ENCODE results near the gene CNDP2. TPM values are rescaled to one million over a fixed set of nuclear protein-coding genes. Genes with fewer than 3 reads are reported as not detected.
"Not testable (repeated sequence)": the region's sequence is repeated elsewhere in the genome, so short reads cannot be mapped to it uniquely, and the experiment has no call there.

Gene CNDP2
- total RNA-seq, 4 donors from 2014 or later: 31.1 to 52.5 (median 42.9) TPM

DNA sequence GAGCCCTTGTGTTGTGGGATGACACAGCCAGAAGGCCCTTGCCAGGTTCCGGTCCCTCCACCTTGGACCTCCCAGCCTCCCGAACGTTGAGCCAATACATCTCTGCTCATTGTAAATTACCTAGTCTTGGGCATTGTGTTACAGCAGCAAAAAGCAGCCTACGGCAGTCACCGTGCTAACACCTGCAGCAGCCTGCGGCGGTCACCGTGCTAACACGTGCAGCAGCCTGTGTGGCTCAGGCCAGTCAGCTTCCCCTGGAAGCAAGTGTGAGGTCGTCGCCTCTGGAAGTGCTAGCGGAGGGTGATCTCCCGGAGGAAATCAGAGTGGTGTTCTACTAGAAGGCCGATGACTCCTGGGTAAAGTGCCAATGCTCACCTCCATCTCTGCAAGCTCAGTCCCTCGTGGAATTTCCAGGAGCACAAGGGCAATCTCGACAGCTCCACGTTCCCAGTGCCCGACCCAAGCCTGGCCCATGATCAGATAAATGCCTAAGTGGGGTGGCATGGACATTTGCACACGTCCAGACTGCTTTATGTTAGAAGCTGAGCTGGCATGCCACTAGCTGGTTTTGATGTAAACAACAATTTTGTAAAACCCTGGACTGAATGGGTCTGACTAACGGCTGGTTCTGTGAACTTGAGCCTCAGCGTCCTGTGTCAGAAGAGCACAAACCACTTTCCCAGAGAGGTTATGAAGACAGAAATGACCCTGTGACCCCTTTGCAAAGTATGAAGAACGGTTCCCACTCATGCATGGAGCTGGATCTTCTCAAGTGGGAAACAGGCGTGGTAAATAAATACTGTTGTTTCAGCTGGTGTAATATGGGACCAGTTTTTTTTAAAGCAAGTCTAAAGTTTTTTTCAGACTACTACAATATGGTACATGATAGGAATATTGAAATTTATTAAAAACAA, 26.7 kb downstream of the CNDP2 start:
- H3K36me3 ChIP-seq: peaks cover 27 to 48% (median 39%) of the 10 kb centered on the region in 4 donors
- intact Hi-C loops (cut with DNase I): no loop called here
- TF ChIP-seq, protein P1, sequence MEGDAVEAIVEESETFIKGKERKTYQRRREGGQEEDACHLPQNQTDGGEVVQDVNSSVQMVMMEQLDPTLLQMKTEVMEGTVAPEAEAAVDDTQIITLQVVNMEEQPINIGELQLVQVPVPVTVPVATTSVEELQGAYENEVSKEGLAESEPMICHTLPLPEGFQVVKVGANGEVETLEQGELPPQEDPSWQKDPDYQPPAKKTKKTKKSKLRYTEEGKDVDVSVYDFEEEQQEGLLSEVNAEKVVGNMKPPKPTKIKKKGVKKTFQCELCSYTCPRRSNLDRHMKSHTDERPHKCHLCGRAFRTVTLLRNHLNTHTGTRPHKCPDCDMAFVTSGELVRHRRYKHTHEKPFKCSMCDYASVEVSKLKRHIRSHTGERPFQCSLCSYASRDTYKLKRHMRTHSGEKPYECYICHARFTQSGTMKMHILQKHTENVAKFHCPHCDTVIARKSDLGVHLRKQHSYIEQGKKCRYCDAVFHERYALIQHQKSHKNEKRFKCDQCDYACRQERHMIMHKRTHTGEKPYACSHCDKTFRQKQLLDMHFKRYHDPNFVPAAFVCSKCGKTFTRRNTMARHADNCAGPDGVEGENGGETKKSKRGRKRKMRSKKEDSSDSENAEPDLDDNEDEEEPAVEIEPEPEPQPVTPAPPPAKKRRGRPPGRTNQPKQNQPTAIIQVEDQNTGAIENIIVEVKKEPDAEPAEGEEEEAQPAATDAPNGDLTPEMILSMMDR (IDR thresholded peaks at IDR 0.05): no peak
- TF ChIP-seq POLR2AphosphoS5 (IDR thresholded peaks at IDR 0.05) (no peak), EP300 (IDR thresholded peaks at IDR 0.05) (no peak), POLR2A (IDR thresholded peaks at IDR 0.05; ENCODE audit: low read depth) (no peak)
- H3K27me3 ChIP-seq: no peaks in the 10 kb centered on the region
- peaks cover 0 to 10% (median 4%) of the 10 kb centered on the region in 4 donors for H3K4me1 ChIP-seq
- H3K9me3 ChIP-seq: no peaks in the 10 kb centered on the region
- H3K4me3 ChIP-seq: no peak overlapping the region
- DNase-seq (ENCODE audit: extremely low spot score): no peak
- H3K27ac ChIP-seq (replicated peaks in 1 of 4): no peak overlapping the region
- 83% methylated on average over 23 of the region's 23 CpGs for WGBS

DNA sequence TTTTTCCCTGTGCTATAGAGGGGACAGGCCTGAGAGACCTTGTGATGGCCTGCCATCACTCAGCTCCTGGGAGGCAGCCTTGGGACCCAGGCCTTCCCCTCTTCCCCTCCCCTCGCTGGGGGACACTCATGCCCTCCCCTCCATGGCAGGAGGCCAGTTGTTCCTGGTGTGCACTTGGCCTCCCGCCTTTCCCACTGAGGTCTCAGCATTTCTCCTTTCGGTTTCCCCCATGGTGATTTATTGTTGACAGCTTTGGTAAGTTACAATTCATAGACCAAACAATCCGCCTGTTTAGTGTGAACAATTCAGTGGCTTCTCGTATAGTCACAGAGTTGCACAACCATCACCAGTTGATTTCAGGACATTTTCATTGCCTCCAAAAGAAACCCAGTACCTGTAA, 27.9 kb downstream of the CNDP2 start:
- DNase-seq (ENCODE audit: extremely low spot score): no peak
- WGBS: 60% methylated on average over 5 of the region's 5 CpGs
- no peaks in the 10 kb centered on the region for H3K27me3 ChIP-seq
- peaks cover 0 to 10% (median 4%) of the 10 kb centered on the region in 4 donors for H3K4me1 ChIP-seq
- no peak overlapping the region for H3K4me3 ChIP-seq
- no peaks in the 10 kb centered on the region for H3K9me3 ChIP-seq
- intact Hi-C loops (cut with DNase I): no loop called here
- H3K27ac ChIP-seq (replicated peaks in 1 of 4): peak overlapping the region in 2 of 4 donors; percentile 15 to 17
- TF ChIP-seq POLR2A (IDR thresholded peaks at IDR 0.05; ENCODE audit: low read depth) (no peak), POLR2AphosphoS5 (IDR thresholded peaks at IDR 0.05) (no peak), EP300 (IDR thresholded peaks at IDR 0.05) (no peak)
- TF ChIP-seq, protein P1 (IDR thresholded peaks at IDR 0.05): no peak
- peaks cover 18 to 36% (median 27%) of the 10 kb centered on the region in 4 donors for H3K36me3 ChIP-seq

DNA sequence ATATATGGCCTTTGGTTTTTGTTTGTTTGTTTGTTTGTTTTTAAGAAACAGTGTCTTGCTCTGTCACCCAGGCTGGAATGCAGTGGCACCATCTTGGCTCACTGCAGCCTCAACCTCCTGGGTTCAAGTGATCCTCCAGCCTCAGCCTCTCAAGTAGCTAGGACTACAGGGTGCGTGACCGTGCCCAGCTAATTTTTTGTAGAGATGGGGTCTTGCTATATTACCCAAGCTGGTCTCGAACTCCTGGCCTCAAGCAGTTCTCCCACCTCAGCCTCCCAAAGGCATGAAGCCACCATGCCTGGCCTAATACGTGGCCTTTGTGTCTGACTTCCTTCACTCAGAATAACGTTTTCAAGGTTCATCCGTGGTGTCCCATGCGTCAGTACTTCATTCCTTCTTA, 28.8 kb downstream of the CNDP2 start:
- peaks cover 11 to 28% (median 19%) of the 10 kb centered on the region in 4 donors for H3K36me3 ChIP-seq
- DNase-seq (ENCODE audit: extremely low spot score); H3K9me3 ChIP-seq; intact Hi-C loops (cut with DNase I); H3K4me3 ChIP-seq; H3K27ac ChIP-seq (replicated peaks in 1 of 4); H3K27me3 ChIP-seq; H3K4me1 ChIP-seq: not testable (repeated sequence)
- WGBS: 95% methylated on average over 7 of the region's 7 CpGs

DNA sequence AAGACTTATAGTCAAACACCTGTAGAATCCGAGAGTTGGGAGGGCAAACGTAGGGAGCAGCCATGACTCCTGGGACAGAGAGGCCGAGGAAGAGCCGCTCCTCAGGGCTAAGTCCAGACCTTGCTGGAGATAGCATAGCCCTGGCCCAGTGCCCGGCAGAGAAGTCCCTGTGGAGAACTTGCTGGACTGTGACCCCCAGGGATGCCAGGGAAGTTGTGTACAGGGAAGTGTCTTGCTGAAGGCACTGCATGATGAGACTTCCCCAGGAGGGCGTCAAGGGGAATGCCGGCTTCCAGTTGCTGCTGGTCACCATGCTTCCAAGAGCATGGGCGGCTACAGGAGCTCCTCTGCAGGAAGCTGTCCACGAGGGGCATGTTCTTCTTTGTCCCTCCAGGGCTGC, 29.6 kb downstream of the CNDP2 start:
- no peaks in the 10 kb centered on the region for H3K9me3 ChIP-seq
- H3K4me3 ChIP-seq: no peak overlapping the region
- peaks cover 0 to 10% (median 4%) of the 10 kb centered on the region in 4 donors for H3K4me1 ChIP-seq
- DNase-seq (ENCODE audit: extremely low spot score): no peak
- no peak overlapping the region for H3K27ac ChIP-seq (replicated peaks in 1 of 4)
- intact Hi-C loops (cut with DNase I): no loop called here
- H3K36me3 ChIP-seq: peaks cover 3 to 20% (median 10%) of the 10 kb centered on the region in 4 donors
- WGBS: 93% methylated on average over 8 of the region's 9 CpGs
- no peaks in the 10 kb centered on the region for H3K27me3 ChIP-seq
- TF ChIP-seq POLR2AphosphoS5 (IDR thresholded peaks at IDR 0.05) (no peak), EP300 (IDR thresholded peaks at IDR 0.05) (no peak), POLR2A (IDR thresholded peaks at IDR 0.05; ENCODE audit: low read depth) (no peak)
- TF ChIP-seq, protein P1 (IDR thresholded peaks at IDR 0.05): no peak

DNA sequence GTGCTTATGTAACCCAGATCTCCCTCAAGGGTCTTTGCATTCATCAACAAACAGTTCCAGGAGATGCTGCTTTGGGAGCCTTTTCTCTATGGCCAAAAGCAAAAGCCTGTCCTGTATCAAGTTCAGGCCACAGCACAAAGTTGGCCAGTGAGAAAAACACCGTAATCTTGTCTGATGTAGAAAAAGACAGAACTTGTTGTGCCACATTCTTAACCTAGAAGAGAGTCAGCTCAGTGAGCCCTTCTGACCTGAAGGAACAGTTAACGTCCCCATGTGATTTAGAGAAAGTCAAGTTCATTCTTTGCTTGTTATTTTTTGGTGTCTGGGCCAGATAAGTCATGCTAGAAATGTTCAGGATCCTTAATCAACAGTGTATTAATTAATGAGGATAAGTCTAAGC, 30.3 kb downstream of the CNDP2 start:
- intact Hi-C loops (cut with DNase I): no loop called here
- Histone ChIP-seq H3K27me3 (no peaks in the 10 kb centered on the region), H3K27ac (replicated peaks in 1 of 4) (no peak overlapping the region), H3K36me3 (peaks cover 0 to 12% (median 3%) of the 10 kb centered on the region in 4 donors), H3K9me3 (no peaks in the 10 kb centered on the region), H3K4me1 (peaks cover 0 to 10% (median 4%) of the 10 kb centered on the region in 4 donors), H3K4me3 (no peak overlapping the region)
- DNase-seq (ENCODE audit: extremely low spot score): no peak
- no peak for TF ChIP-seq POLR2A (IDR thresholded peaks at IDR 0.05; ENCODE audit: low read depth)
- no peak for TF ChIP-seq POLR2AphosphoS5 (IDR thresholded peaks at IDR 0.05)
- TF ChIP-seq, protein P1 (IDR thresholded peaks at IDR 0.05): no peak
- no peak for TF ChIP-seq EP300 (IDR thresholded peaks at IDR 0.05)
- WGBS: 85% methylated on average over 2 of the region's 2 CpGs
